ENCODE results near the gene TLCD1. TPM values are rescaled to one million over a fixed set of nuclear protein-coding genes. Genes with fewer than 3 reads are reported as not detected.

TLCD1 gene
- total RNA-seq, 2 donors from 2014 or later: 2.0 to 3.1 TPM

- H3K4me3 ChIP-seq: no peak overlapping the region
- DNase-seq (no peak), ATAC-seq (no peak)
- H3K4me1 ChIP-seq: no peaks in the 10 kb centered on the region
- H3K9me3 ChIP-seq: no peaks in the 10 kb centered on the region
- intact Hi-C loops (cut with DNase I): no loop called here
- no peaks in the 10 kb centered on the region for H3K27me3 ChIP-seq
- 74 to 93% methylated on average over 3 of the region's 3 CpGs for WGBS, 2 donors
- TF ChIP-seq CTCF (IDR thresholded peaks at IDR 0.05): no peak
- no peak for TF ChIP-seq POLR2A (IDR thresholded peaks at IDR 0.05)
- peaks cover 46 to 61% of the 10 kb centered on the region in 2 donors for H3K36me3 ChIP-seq (replicated peaks in 1 of 2; ENCODE audit: insufficient read depth in 1 of 2, low read depth in 2 of 2)
- H3K27ac ChIP-seq: no peak overlapping the region
These were observed 50.5 kb downstream of the TLCD1 start for GRCh38 chr17:28675490-28675889.

Small RNA genes within 50 kb of the gene (small RNA-seq; reads per million reads assigned to genes)
- gene SNORD42A: not detected
- gene SNORD42B: not detected
- not detected for gene SNORD4A
- gene SNORD4B: not detected

Other genes starting within 250 kb of the TLCD1 start
- under 1 TPM in 1 of 2 donors, not detected in 1; 0.52 TPM for gene FOXN1, start 219.9 kb downstream of the TLCD1 start, total RNA-seq
- 10 to 100 TPM; 25.7 to 29.3 TPM for gene UNC119, start 173.6 kb downstream of the TLCD1 start, total RNA-seq
- 10 to 100 TPM; 11.7 to 12.2 TPM for gene PIGS, start 154.7 kb downstream of the TLCD1 start, total RNA-seq
- gene ALDOC, start 149.3 kb downstream of the TLCD1 start, total RNA-seq: 10 to 100 TPM in 1 of 2 donors, 1 to 10 TPM in 1; 2.9 to 25.1 TPM
- 1 to 10 TPM in 1 of 2 donors, not detected in 1; 3.1 TPM for gene SPAG5, start 127.2 kb downstream of the TLCD1 start, total RNA-seq
- gene RSKR, start 112.0 kb downstream of the TLCD1 start, total RNA-seq: 10 to 100 TPM in 1 of 2 donors, 1 to 10 TPM in 1; 2.6 to 14.8 TPM
- gene BLTP2, start 81.1 kb downstream of the TLCD1 start, total RNA-seq: 10 to 100 TPM; 70.8 to 87.3 TPM
- 10 to 100 TPM; 13.8 to 22.8 TPM for gene SDF2, start 64.3 kb downstream of the TLCD1 start, total RNA-seq
- gene SUPT6H, start 64.0 kb downstream of the TLCD1 start, total RNA-seq: 10 to 100 TPM; 26.5 to 37.2 TPM
- not detected for gene PROCA1, start 14.3 kb downstream of the TLCD1 start, total RNA-seq
- gene RAB34, start 8.4 kb downstream of the TLCD1 start, total RNA-seq: 10 to 100 TPM; 18.2 to 61.3 TPM
- gene RPL23A, start 6.2 kb downstream of the TLCD1 start, total RNA-seq: 100 to 1,000 TPM; 208 to 220 TPM
- gene NEK8, start 2.6 kb upstream of the TLCD1 start, total RNA-seq: 10 to 100 TPM in 1 of 2 donors, 1 to 10 TPM in 1; 2.9 to 18.5 TPM
- 10 to 100 TPM; 27.5 to 48.1 TPM for gene TRAF4, start 17.8 kb upstream of the TLCD1 start, total RNA-seq
- 10 to 100 TPM in 1 of 2 donors, 1 to 10 TPM in 1; 9.9 to 15.3 TPM for gene FAM222B, start 116.6 kb upstream of the TLCD1 start, total RNA-seq
- gene ERAL1, start 128.8 kb upstream of the TLCD1 start, total RNA-seq: 10 to 100 TPM; 13.0 to 49.4 TPM
- 10 to 100 TPM; 26.0 to 32.4 TPM for gene FLOT2, start 171.5 kb upstream of the TLCD1 start, total RNA-seq
- 1 to 10 TPM; 7.3 to 9.9 TPM for gene DHRS13, start 176.8 kb upstream of the TLCD1 start, total RNA-seq
- 10 to 100 TPM; 22.1 to 56.4 TPM for gene PHF12, start 225.3 kb upstream of the TLCD1 start, total RNA-seq

Measured in body of pancreas (tissue), 4 donors.